ENCODE data around the gene MAP7D2. TPM values are rescaled to one million over a fixed set of nuclear protein-coding genes. Genes with fewer than 3 reads are reported as not detected.

MAP7D2 gene
- total and polyA plus RNA-seq, 4 donors, result 0.16 to 1.5 (median 0.42) TPM

DNA sequence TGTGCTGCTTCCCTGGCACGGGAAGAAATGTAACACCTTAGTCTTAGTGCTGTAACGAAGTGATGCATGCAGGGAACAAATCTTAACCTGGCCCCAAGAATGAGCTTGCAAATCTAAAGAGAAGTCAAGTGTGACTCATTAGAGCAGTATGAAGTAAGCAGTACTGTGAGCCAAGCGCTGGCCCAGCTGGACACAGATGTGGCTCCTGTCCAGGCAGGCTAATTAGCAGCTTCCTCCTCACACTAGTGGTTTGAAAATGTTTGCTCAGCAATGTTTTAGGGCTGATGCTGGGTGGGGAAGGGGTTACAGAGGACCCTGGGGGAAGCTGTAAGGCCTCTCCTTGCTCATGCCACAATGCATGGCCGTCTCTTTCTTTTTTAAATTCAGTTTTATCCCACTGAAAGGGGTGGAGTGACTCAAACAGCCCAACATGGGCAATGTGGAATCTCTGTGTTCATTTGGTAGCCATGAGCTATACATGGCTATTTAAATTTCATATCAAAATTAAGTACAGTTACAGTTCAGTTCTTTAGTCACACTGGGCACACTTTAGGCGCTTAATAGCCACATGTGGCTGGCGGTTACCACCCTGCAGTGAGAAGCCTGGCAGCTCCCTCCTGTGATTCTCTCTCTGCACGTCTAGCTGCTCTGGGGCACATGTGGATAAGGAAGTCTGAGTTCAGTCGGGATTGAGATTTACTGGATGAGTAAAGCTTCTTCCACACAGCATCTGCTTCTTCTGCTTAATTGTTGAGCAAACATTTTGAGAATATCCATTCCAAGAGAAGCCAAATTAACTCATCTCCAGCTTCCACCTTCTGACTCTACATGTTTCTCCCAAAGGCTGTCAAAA lies 48.8 kb downstream of the MAP7D2 start:
- Histone ChIP-seq H3K27ac (ENCODE audit: low read depth in 1 of 2, low read length in 2 of 2) (no peak overlapping the region), H3K27me3 (ENCODE audit: control insufficient read depth in 4 of 4, insufficient read depth in 4 of 4, low read length in 3 of 4) (peaks cover 0 to 3% (median 0%) of the 10 kb centered on the region in 4 donors), H3K4me3 (ENCODE audit: low read depth in 1 of 3, low read length in 3 of 3) (no peak overlapping the region), H3K9ac (ENCODE audit: low read depth in 1 of 2, low read length in 2 of 2) (no peak overlapping the region), H3K9me3 (ENCODE audit: control insufficient read depth in 4 of 4, low read length in 3 of 4) (no peaks in the 10 kb centered on the region), H3K36me3 (ENCODE audit: control insufficient read depth in 4 of 4, insufficient read depth in 3 of 4, low read depth in 1 of 4, low read length in 3 of 4) (no peaks in the 10 kb centered on the region), H3K4me1 (ENCODE audit: control insufficient read depth in 4 of 4, insufficient read depth in 4 of 4, low read length in 3 of 4) (no peaks in the 10 kb centered on the region)
- 64% methylated on average over 8 of the region's 8 CpGs for WGBS
- no peak for DNase-seq (ENCODE audit: low spot score)
- TF ChIP-seq, protein P1, sequence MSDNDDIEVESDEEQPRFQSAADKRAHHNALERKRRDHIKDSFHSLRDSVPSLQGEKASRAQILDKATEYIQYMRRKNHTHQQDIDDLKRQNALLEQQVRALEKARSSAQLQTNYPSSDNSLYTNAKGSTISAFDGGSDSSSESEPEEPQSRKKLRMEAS (IDR thresholded peaks at IDR 0.05), result no peak
- TF ChIP-seq, protein P2, sequence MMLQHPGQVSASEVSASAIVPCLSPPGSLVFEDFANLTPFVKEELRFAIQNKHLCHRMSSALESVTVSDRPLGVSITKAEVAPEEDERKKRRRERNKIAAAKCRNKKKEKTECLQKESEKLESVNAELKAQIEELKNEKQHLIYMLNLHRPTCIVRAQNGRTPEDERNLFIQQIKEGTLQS (IDR thresholded peaks at IDR 0.05), result no peak
- no peak for TF ChIP-seq YY1 (IDR thresholded peaks at IDR 0.05)
- TF ChIP-seq GABPA (IDR thresholded peaks at IDR 0.05 in 1 of 2, conservative IDR thresholded peaks at IDR 0.05 in 1 of 2), result no peak
- TF ChIP-seq EGR1 (IDR thresholded peaks at IDR 0.05; ENCODE audit: low read depth in 2 of 2), result no peak
- TF ChIP-seq, protein P3, sequence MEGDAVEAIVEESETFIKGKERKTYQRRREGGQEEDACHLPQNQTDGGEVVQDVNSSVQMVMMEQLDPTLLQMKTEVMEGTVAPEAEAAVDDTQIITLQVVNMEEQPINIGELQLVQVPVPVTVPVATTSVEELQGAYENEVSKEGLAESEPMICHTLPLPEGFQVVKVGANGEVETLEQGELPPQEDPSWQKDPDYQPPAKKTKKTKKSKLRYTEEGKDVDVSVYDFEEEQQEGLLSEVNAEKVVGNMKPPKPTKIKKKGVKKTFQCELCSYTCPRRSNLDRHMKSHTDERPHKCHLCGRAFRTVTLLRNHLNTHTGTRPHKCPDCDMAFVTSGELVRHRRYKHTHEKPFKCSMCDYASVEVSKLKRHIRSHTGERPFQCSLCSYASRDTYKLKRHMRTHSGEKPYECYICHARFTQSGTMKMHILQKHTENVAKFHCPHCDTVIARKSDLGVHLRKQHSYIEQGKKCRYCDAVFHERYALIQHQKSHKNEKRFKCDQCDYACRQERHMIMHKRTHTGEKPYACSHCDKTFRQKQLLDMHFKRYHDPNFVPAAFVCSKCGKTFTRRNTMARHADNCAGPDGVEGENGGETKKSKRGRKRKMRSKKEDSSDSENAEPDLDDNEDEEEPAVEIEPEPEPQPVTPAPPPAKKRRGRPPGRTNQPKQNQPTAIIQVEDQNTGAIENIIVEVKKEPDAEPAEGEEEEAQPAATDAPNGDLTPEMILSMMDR (IDR thresholded peaks at IDR 0.05; ENCODE audit: low read depth, low read length, missing input control), result no peak
- no peak for TF ChIP-seq NR2F2 (IDR thresholded peaks at IDR 0.05)
- no peak for TF ChIP-seq HNF4G (IDR thresholded peaks at IDR 0.05)
- TF ChIP-seq FOXA1 (IDR thresholded peaks at IDR 0.05), result no peak
- TF ChIP-seq RAD21 (IDR thresholded peaks at IDR 0.05), result no peak
- TF ChIP-seq FOXA2 (IDR thresholded peaks at IDR 0.05), result no peak
- TF ChIP-seq REST (IDR thresholded peaks at IDR 0.05), result no peak
- TF ChIP-seq RXRA (IDR thresholded peaks at IDR 0.05), result no peak
- TF ChIP-seq JUND (IDR thresholded peaks at IDR 0.05), result no peak

- Histone ChIP-seq H3K9ac (ENCODE audit: low read depth in 1 of 2, low read length in 2 of 2) (no peak overlapping the region), H3K27me3 (ENCODE audit: control insufficient read depth in 4 of 4, insufficient read depth in 4 of 4, low read length in 3 of 4) (peaks cover 0 to 3% (median 0%) of the 10 kb centered on the region in 4 donors), H3K27ac (ENCODE audit: low read depth in 1 of 2, low read length in 2 of 2) (no peak overlapping the region), H3K36me3 (ENCODE audit: control insufficient read depth in 4 of 4, insufficient read depth in 3 of 4, low read depth in 1 of 4, low read length in 3 of 4) (no peaks in the 10 kb centered on the region), H3K4me1 (ENCODE audit: control insufficient read depth in 4 of 4, insufficient read depth in 4 of 4, low read length in 3 of 4) (no peaks in the 10 kb centered on the region), H3K9me3 (ENCODE audit: control insufficient read depth in 4 of 4, low read length in 3 of 4) (no peaks in the 10 kb centered on the region), H3K4me3 (ENCODE audit: low read depth in 1 of 3, low read length in 3 of 3) (no peak overlapping the region)
- no peak for DNase-seq (ENCODE audit: low spot score)
- 55% methylated on average over 6 of the region's 6 CpGs for WGBS
- TF ChIP-seq HNF4A (conservative IDR thresholded peaks at IDR 0.05) (no peak), FOXA2 (IDR thresholded peaks at IDR 0.05) (no peak), RAD21 (IDR thresholded peaks at IDR 0.05) (peak; percentile 82 to 93), HNF4G (IDR thresholded peaks at IDR 0.05) (no peak), FOXA1 (IDR thresholded peaks at IDR 0.05) (no peak), TAF1 (conservative IDR thresholded peaks at IDR 0.05) (no peak), SP1 (IDR thresholded peaks at IDR 0.05) (no peak), NR2F2 (IDR thresholded peaks at IDR 0.05) (no peak), RXRA (IDR thresholded peaks at IDR 0.05) (no peak)
- TF ChIP-seq, protein P2 (IDR thresholded peaks at IDR 0.05), result no peak
- TF ChIP-seq, protein P3 (IDR thresholded peaks at IDR 0.05; ENCODE audit: low read depth, low read length, missing input control), result peak; percentile 54
- TF ChIP-seq, protein P4, sequence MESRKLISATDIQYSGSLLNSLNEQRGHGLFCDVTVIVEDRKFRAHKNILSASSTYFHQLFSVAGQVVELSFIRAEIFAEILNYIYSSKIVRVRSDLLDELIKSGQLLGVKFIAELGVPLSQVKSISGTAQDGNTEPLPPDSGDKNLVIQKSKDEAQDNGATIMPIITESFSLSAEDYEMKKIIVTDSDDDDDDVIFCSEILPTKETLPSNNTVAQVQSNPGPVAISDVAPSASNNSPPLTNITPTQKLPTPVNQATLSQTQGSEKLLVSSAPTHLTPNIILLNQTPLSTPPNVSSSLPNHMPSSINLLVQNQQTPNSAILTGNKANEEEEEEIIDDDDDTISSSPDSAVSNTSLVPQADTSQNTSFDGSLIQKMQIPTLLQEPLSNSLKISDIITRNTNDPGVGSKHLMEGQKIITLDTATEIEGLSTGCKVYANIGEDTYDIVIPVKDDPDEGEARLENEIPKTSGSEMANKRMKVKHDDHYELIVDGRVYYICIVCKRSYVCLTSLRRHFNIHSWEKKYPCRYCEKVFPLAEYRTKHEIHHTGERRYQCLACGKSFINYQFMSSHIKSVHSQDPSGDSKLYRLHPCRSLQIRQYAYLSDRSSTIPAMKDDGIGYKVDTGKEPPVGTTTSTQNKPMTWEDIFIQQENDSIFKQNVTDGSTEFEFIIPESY (IDR thresholded peaks at IDR 0.05), result no peak
Measured at GRCh38 chrX:20066968-20067708, 49.6 kb downstream of the MAP7D2 start.
